Body of pancreas (tissue), 4 donors: ENCODE data around the gene PCDHB9. TPM values are rescaled to one million over a fixed set of nuclear protein-coding genes. Genes with fewer than 3 reads are reported as not detected.
"Not testable (repeated sequence)": the region's sequence is repeated elsewhere in the genome, so short reads cannot be mapped to it uniquely, and the experiment has no call there.

Source experiments
- ATAC-seq: fragments of 150-250 bp; one replicate; pipeline ENCODE4 v1.9.1; 2016
- DNase-seq, 4 donors: peaks; one replicate each; pipeline ENCODE4 v3.0.0-alpha.2; 2019
- H3K27ac ChIP-seq, 4 donors: fragments of 200-600 bp; sonication (generic); 1 replicate in 3 of 4; 2 replicates in 1 of 4; pipeline versions ENCODE4 v1.5.1 to v1.6.1; 2016 to 2019; ENCODE audit warnings: mild to moderate bottlenecking in 1 of 4, mixed read lengths in 1 of 4, moderate library complexity in 1 of 4
- H3K27me3 ChIP-seq, 2 donors: fragments of 200-600 bp; sonication (generic); one replicate each; pipeline ENCODE4 v1.6.0; 2016; ENCODE audit warnings: mild to moderate bottlenecking in 1 of 2
- H3K36me3 ChIP-seq, 2 donors: fragments of 200-600 bp; sonication (generic); replicated peaks in 1 of 2; 2 replicates each; pipeline ENCODE4 v1.5.1; 2016; ENCODE audit warnings: low read depth in 2 of 2; ENCODE audit not compliant: insufficient read depth in 1 of 2
- H3K4me1 ChIP-seq: fragments of 200-600 bp; sonication (generic); one replicate; pipeline ENCODE4 v1.6.0; 2016
- H3K4me3 ChIP-seq, 2 donors: fragments of 200-600 bp; sonication (generic); 1 replicate in 1 of 2; 2 replicates in 1 of 2; pipeline ENCODE4 v1.5.1; 2016 to 2019
- H3K9me3 ChIP-seq, 3 donors: fragments of 200-600 bp; sonication (generic); 1 replicate in 2 of 3; 2 replicates in 1 of 3; pipeline ENCODE4 v1.5.1; 2016
- POLR2A ChIP-seq, 3 donors: fragments of 450-650 bp; IDR thresholded peaks; one replicate each; pipeline ENCODE4 v1.6.1; 2016; ENCODE audit warnings: antibody characterized with exemption in 3 of 3, mild to moderate bottlenecking in 2 of 3
- WGBS, 2 donors: methylation state at CpG; one replicate each; pipeline ENCODE4 v1.1.5; 2017; 5-methylcytosine and 5-hydroxymethylcytosine counted together
- intact Hi-C: fragments of 100-400 bp; cut with DNase I; formaldehyde crosslinking; loops from one replicate; pipeline ENCODE4 v1.15.1; 2023
- total RNA-seq, 2 donors: library from RNA; depleted of rRNA; stranded (reverse); fragments of >200 nt; gene quantifications; one replicate each; pipeline ENCODE4 v1.1.0, GENCODE V29; 2016
- TF ChIP-seq, protein P1 (sequence below), 7 experiments: fragments of 450-650 bp in 4 of 7; fragments of 200-600 bp in 3 of 7; sonication (generic) in 3 of 7; IDR thresholded peaks; one replicate each; pipeline ENCODE4 v1.5.1; 2016 to 2019; ENCODE audit warnings: antibody characterized with exemption in 7 of 7

PCDHB9 gene
- total RNA-seq, 2 donors from 2014 or later, result 0.78 to 19.8 TPM

GRCh38 chr5:141175933-141176332, 11.0 kb upstream of the PCDHB9 start:
- no peak for ATAC-seq
- DNase-seq, result no peak
- Histone ChIP-seq H3K9me3 (peaks cover 0 to 49% (median 10%) of the 10 kb centered on the region in 3 donors), H3K4me1 (no peaks in the 10 kb centered on the region), H3K36me3 (no peaks in the 10 kb centered on the region), H3K27ac (no peak overlapping the region), H3K4me3 (peak overlapping the region in 1 of 2 donors; percentile 7), H3K27me3 (peaks cover 0 to 4% of the 10 kb centered on the region in 2 donors)
- intact Hi-C loops, result no loop called here
- TF ChIP-seq, protein P1, sequence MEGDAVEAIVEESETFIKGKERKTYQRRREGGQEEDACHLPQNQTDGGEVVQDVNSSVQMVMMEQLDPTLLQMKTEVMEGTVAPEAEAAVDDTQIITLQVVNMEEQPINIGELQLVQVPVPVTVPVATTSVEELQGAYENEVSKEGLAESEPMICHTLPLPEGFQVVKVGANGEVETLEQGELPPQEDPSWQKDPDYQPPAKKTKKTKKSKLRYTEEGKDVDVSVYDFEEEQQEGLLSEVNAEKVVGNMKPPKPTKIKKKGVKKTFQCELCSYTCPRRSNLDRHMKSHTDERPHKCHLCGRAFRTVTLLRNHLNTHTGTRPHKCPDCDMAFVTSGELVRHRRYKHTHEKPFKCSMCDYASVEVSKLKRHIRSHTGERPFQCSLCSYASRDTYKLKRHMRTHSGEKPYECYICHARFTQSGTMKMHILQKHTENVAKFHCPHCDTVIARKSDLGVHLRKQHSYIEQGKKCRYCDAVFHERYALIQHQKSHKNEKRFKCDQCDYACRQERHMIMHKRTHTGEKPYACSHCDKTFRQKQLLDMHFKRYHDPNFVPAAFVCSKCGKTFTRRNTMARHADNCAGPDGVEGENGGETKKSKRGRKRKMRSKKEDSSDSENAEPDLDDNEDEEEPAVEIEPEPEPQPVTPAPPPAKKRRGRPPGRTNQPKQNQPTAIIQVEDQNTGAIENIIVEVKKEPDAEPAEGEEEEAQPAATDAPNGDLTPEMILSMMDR (IDR thresholded peaks at IDR 0.05), result no peak
- no peak for TF ChIP-seq POLR2A (IDR thresholded peaks at IDR 0.05)
- WGBS, 2 donors, result 35 to 62% methylated on average over 1 of the region's 1 CpG

DNA sequence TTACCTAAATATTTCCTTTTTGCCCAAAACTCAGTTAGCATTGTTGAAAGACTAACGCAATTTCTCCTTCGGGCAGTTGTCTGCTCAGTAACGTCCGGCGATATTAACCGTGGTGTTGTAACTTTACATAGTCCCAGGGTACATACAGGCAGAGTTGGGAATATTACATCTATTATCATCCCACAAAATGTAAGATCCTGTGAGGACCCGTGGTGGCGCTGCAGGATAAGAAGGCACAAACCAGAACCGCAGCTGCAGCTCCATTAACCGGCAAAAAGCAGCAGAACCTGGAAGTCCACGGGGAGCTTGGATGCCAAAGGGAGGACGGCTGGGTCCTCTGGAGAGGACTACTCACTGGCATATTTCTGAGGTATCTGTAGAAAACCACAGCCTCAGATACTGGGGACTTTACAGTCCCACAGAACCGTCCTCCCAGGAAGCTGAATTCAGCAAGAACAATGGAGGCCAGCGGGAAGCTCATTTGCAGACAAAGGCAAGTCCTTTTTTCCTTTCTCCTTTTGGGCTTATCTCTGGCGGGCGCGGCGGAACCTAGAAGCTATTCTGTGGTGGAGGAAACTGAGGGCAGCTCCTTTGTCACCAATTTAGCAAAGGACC, 9.3 kb upstream of the PCDHB9 start, which contains the start of gene PCDHB8:
Gene PCDHB8, plus strand, starts transcription at position 214 of the 615 bp plus-strand sequence. Its CDS starts 245 bp downstream, at position 459.
- intact Hi-C loops, result not testable (repeated sequence)

GRCh38 chr5:141179371-141179770, 7.6 kb upstream of the PCDHB9 start:
- H3K36me3 ChIP-seq, intact Hi-C loops, H3K4me1 ChIP-seq, DNase-seq, ATAC-seq, H3K27ac ChIP-seq, H3K27me3 ChIP-seq, H3K4me3 ChIP-seq: not testable (repeated sequence)
- whole genome bisulfite sequencing, 2 donors, result 18 to 49% methylated on average over 24 to 26 of the region's 39 CpGs
- H3K9me3 ChIP-seq, result peaks cover 0 to 51% (median 10%) of the 10 kb centered on the region in 3 donors

More for the DNA sequence above, 9.3 kb upstream of the PCDHB9 start, which contains the start of gene PCDHB8:
- H3K4me1 ChIP-seq, H3K36me3 ChIP-seq, H3K27me3 ChIP-seq, ATAC-seq, H3K27ac ChIP-seq: not testable (repeated sequence)
- 16 to 30% methylated on average over 14 to 18 of the region's 18 CpGs for WGBS, 2 donors
- TF ChIP-seq, protein P1 (IDR thresholded peaks at IDR 0.05), result peak in 2 of 7 experiments; percentile 15 to 16
- peak in 2 of 4 donors; percentile 13 to 37 for DNase-seq
- H3K4me3 ChIP-seq, result peak within 1 kb of the TSS in 1 of 2 donors; percentile 7
- peaks cover 0 to 53% (median 10%) of the 10 kb centered on the region in 3 donors for H3K9me3 ChIP-seq

DNA sequence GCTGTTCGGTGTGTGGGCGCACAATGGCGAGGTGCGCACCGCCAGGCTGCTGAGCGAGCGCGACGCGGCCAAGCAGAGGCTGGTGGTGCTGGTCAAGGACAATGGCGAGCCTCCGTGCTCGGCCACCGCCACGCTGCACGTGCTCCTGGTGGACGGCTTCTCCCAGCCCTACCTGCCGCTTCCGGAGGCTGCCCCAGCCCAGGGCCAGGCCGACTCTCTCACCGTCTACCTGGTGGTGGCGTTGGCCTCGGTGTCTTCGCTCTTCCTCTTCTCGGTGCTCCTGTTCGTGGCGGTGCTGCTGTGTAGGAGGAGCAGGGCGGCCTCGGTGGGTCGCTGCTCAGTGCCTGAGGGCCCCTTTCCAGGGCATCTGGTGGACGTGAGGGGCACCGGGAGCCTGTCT, 7.1 kb upstream of the PCDHB9 start:
- H3K4me3 ChIP-seq, H3K36me3 ChIP-seq, H3K4me1 ChIP-seq, H3K27ac ChIP-seq, intact Hi-C loops, DNase-seq, ATAC-seq, H3K27me3 ChIP-seq: not testable (repeated sequence)
- WGBS, 2 donors, result 19% methylated on average over 32 of the region's 32 CpGs; no CpG with 5 or more reads in 1 of the 2 donors
- H3K9me3 ChIP-seq, result peaks cover 0 to 49% (median 10%) of the 10 kb centered on the region in 3 donors

DNA sequence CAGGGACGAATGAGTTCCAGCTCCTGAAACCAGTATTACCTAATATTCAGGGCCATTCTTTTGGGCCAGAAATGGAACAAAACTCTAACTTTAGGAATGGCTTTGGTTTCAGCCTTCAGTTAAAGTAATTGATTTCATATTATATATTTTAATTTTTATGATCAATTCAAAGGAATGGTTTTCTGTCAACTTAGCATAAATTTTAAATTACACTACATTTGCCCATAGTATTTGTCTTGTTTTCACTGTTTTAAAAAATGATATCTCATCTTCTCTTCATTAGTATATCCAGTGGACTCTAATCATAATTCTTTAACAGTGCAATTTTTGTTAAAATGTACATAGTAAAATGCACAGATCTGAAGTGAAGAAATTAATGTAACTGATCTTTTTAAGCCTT, 6.6 kb upstream of the PCDHB9 start:
- peaks cover 0 to 4% of the 10 kb centered on the region in 2 donors for H3K27me3 ChIP-seq
- intact Hi-C loops, result no loop called here
- no peaks in the 10 kb centered on the region for H3K36me3 ChIP-seq
- ATAC-seq, result no peak
- no peak for TF ChIP-seq POLR2A (IDR thresholded peaks at IDR 0.05)
- TF ChIP-seq, protein P1 (IDR thresholded peaks at IDR 0.05), result no peak
- no peak overlapping the region for H3K4me3 ChIP-seq
- H3K4me1 ChIP-seq, result no peaks in the 10 kb centered on the region
- H3K27ac ChIP-seq, result no peak overlapping the region
- DNase-seq, result no peak
- WGBS, 2 donors, result 17 to 24% methylated on average over 1 of the region's 1 CpG
- H3K9me3 ChIP-seq, result peaks cover 0 to 45% (median 10%) of the 10 kb centered on the region in 3 donors
